ACC112 (cell line): ENCODE measurements around the gene TSPAN16.
A peak's percentile ranks its signal among the peaks of the same experiment; 100 is the strongest.
"Not testable (repeated sequence)": the region's sequence is repeated elsewhere in the genome, so short reads cannot be mapped to it uniquely, and the experiment has no call there.

Experiments
- H2AFZ ChIP-seq: fragments of 200-600 bp; sonication (generic); one replicate; pipeline ENCODE4 v1.6.0; 2017; ENCODE audit warnings: antibody characterized with exemption, low read length; ENCODE audit not compliant: unreplicated experiment
- H3K27ac ChIP-seq: fragments of 200-600 bp; sonication (generic); 2 replicates; pipeline ENCODE4 v1.5.1; 2014; ENCODE audit warnings: low read depth, mild to moderate bottlenecking, antibody characterized with exemption, low read length, moderate library complexity
- H3K27me3 ChIP-seq: fragments of 200-600 bp; sonication (generic); 2 replicates; pipeline ENCODE4 v1.6.1; 2014; ENCODE audit warnings: mild to moderate bottlenecking, antibody characterized with exemption, low read length, moderate library complexity, mixed read lengths; ENCODE audit not compliant: insufficient read depth
- H3K36me3 ChIP-seq: fragments of 200-600 bp; sonication (generic); 2 replicates; pipeline ENCODE4 v1.6.1; 2016; ENCODE audit warnings: mild to moderate bottlenecking, antibody characterized with exemption, low read length, moderate library complexity, mixed read lengths; ENCODE audit not compliant: insufficient read depth
- H3K4me1 ChIP-seq: fragments of 200-600 bp; sonication (generic); one replicate; pipeline ENCODE4 v1.6.1; 2016; ENCODE audit warnings: low read length, mixed read lengths; ENCODE audit not compliant: insufficient read depth, unreplicated experiment, control insufficient read depth
- H3K4me3 ChIP-seq: fragments of 200-600 bp; sonication (generic); 2 replicates; pipeline ENCODE4 v1.5.1; 2014; ENCODE audit warnings: mild to moderate bottlenecking, low read depth, low read length
- H3K79me2 ChIP-seq: fragments of 200-600 bp; sonication (generic); one replicate; pipeline ENCODE4 v1.6.0; 2016; ENCODE audit warnings: low read length; ENCODE audit not compliant: control insufficient read depth, unreplicated experiment, insufficient read depth

Gene TSPAN16

GRCh38 chr19:11306337-11306736, 10.4 kb downstream of the TSPAN16 start:
- Histone ChIP-seq H3K4me1 (no peaks in the 10 kb centered on the region), H3K27ac (no peak overlapping the region), H2AFZ (no peak overlapping the region), H3K79me2 (no peaks in the 10 kb centered on the region), H3K27me3 (no peaks in the 10 kb centered on the region), H3K4me3 (no peak overlapping the region), H3K36me3 (no peaks in the 10 kb centered on the region)

GRCh38 chr19:11320278-11320995, 24.5 kb downstream of the TSPAN16 start:
- H2AFZ ChIP-seq, H3K27ac ChIP-seq, H3K36me3 ChIP-seq, H3K4me3 ChIP-seq, H3K27me3 ChIP-seq, H3K79me2 ChIP-seq: not testable (repeated sequence)
- H3K4me1 ChIP-seq, result peaks cover 16% of the 10 kb centered on the region

- Histone ChIP-seq H3K36me3 (no peaks in the 10 kb centered on the region), H3K27ac (no peak overlapping the region), H3K4me1 (peaks cover 16% of the 10 kb centered on the region), H3K27me3 (no peaks in the 10 kb centered on the region), H3K4me3 (no peak overlapping the region), H3K79me2 (no peaks in the 10 kb centered on the region), H2AFZ (no peak overlapping the region)
These were observed 25.5 kb downstream of the TSPAN16 start for GRCh38 chr19:11321191-11322126.

GRCh38 chr19:11322269-11323024, 26.5 kb downstream of the TSPAN16 start:
- H3K27me3 ChIP-seq, result no peaks in the 10 kb centered on the region
- H2AFZ ChIP-seq, result no peak overlapping the region
- H3K27ac ChIP-seq, result no peak overlapping the region
- H3K4me1 ChIP-seq, result peaks cover 16% of the 10 kb centered on the region
- H3K36me3 ChIP-seq, result no peaks in the 10 kb centered on the region
- H3K79me2 ChIP-seq, result no peaks in the 10 kb centered on the region
- no peak overlapping the region for H3K4me3 ChIP-seq

- Histone ChIP-seq H2AFZ (no peak overlapping the region), H3K27me3 (no peaks in the 10 kb centered on the region), H3K27ac (peak overlapping the region; percentile 77), H3K36me3 (no peaks in the 10 kb centered on the region), H3K4me1 (peaks cover 16% of the 10 kb centered on the region), H3K79me2 (no peaks in the 10 kb centered on the region), H3K4me3 (peak overlapping the region; percentile 45)
These were observed 27.7 kb downstream of the TSPAN16 start for GRCh38 chr19:11323601-11324078.

- Histone ChIP-seq H3K27ac (peak overlapping the region; percentile 77), H3K4me1 (peaks cover 16% of the 10 kb centered on the region), H3K36me3 (no peaks in the 10 kb centered on the region), H3K4me3 (peak overlapping the region; percentile 45), H3K27me3 (no peaks in the 10 kb centered on the region), H2AFZ (no peak overlapping the region), H3K79me2 (no peaks in the 10 kb centered on the region)
These were observed 28.2 kb downstream of the TSPAN16 start for GRCh38 chr19:11324079-11324661.

GRCh38 chr19:11324748-11325389, 28.9 kb downstream of the TSPAN16 start:
- H3K4me1 ChIP-seq, result peaks cover 16% of the 10 kb centered on the region
- no peaks in the 10 kb centered on the region for H3K79me2 ChIP-seq
- H3K4me3 ChIP-seq, result no peak overlapping the region
- no peaks in the 10 kb centered on the region for H3K27me3 ChIP-seq
- 0 out of 2 replicates have a peak overlapping the region, but pooled peaks have one; percentile 77 for H3K27ac ChIP-seq
- no peaks in the 10 kb centered on the region for H3K36me3 ChIP-seq
- H2AFZ ChIP-seq, result no peak overlapping the region

- Histone ChIP-seq H2AFZ (no peak overlapping the region), H3K4me3 (no peak overlapping the region), H3K4me1 (peaks cover 16% of the 10 kb centered on the region), H3K79me2 (no peaks in the 10 kb centered on the region), H3K27me3 (no peaks in the 10 kb centered on the region), H3K27ac (no peak overlapping the region), H3K36me3 (no peaks in the 10 kb centered on the region)
These were observed 29.6 kb downstream of the TSPAN16 start for GRCh38 chr19:11325544-11325943.

GRCh38 chr19:11330127-11330526, 34.2 kb downstream of the TSPAN16 start:
- no peaks in the 10 kb centered on the region for H3K4me1 ChIP-seq
- H3K36me3 ChIP-seq, result peaks cover 2% of the 10 kb centered on the region; the same call in 1 of the 2 replicates
- H3K27me3 ChIP-seq, result no peaks in the 10 kb centered on the region
- H2AFZ ChIP-seq, result no peak overlapping the region
- H3K27ac ChIP-seq, result no peak overlapping the region
- H3K79me2 ChIP-seq, result no peaks in the 10 kb centered on the region
- no peak overlapping the region for H3K4me3 ChIP-seq
